Measurements from ENCODE around the gene AP3S2.
"Not testable (repeated sequence)": the region's sequence is repeated elsewhere in the genome, so short reads cannot be mapped to it uniquely, and the experiment has no call there.

The AP3S2 gene

GRCh38 chr15:89864958-89865739 lies 28.6 kb downstream of the AP3S2 start:
- no peak for DNase-seq (ENCODE audit: low read depth in 2 of 2)

- DNase-seq (ENCODE audit: low read depth in 2 of 2): no peak
Measured at GRCh38 chr15:89863918-89864317, 29.9 kb downstream of the AP3S2 start.

- DNase-seq (ENCODE audit: low read depth in 2 of 2): no peak
Measured at GRCh38 chr15:89860891-89861290, 32.9 kb downstream of the AP3S2 start.

GRCh38 chr15:89860431-89860830 lies 33.4 kb downstream of the AP3S2 start:
- no peak for DNase-seq (ENCODE audit: low read depth in 2 of 2)

- no peak for DNase-seq (ENCODE audit: low read depth in 2 of 2)
Measured at GRCh38 chr15:89858661-89859458, 34.9 kb downstream of the AP3S2 start.

GRCh38 chr15:89857673-89858072 lies 36.1 kb downstream of the AP3S2 start:
- no peak for DNase-seq (ENCODE audit: low read depth in 2 of 2)

GRCh38 chr15:89855948-89856347 lies 37.8 kb downstream of the AP3S2 start:
- DNase-seq (ENCODE audit: low read depth in 2 of 2): no peak

- DNase-seq (ENCODE audit: low read depth in 2 of 2): not testable (repeated sequence)
Measured at GRCh38 chr15:89854863-89855262, 38.9 kb downstream of the AP3S2 start.

GRCh38 chr15:89852342-89852995 lies 41.3 kb downstream of the AP3S2 start:
- DNase-seq (ENCODE audit: low read depth in 2 of 2): no peak

GRCh38 chr15:89851673-89852341 lies 42.0 kb downstream of the AP3S2 start:
- DNase-seq (ENCODE audit: low read depth in 2 of 2): no peak

- no peak for DNase-seq (ENCODE audit: low read depth in 2 of 2)
Measured at GRCh38 chr15:89848970-89849292, 44.9 kb downstream of the AP3S2 start.

- no peak for DNase-seq (ENCODE audit: low read depth in 2 of 2)
Measured at GRCh38 chr15:89847101-89847500, 46.7 kb downstream of the AP3S2 start.

- DNase-seq (ENCODE audit: low read depth in 2 of 2): no peak
Measured at GRCh38 chr15:89845305-89845893, 48.4 kb downstream of the AP3S2 start.

GRCh38 chr15:89841962-89842361 lies 51.8 kb downstream of the AP3S2 start:
- DNase-seq (ENCODE audit: low read depth in 2 of 2): no peak

- no peak for DNase-seq (ENCODE audit: low read depth in 2 of 2)
Measured at GRCh38 chr15:89841306-89841705, 52.5 kb downstream of the AP3S2 start.

GRCh38 chr15:89839167-89839810 lies 54.5 kb downstream of the AP3S2 start:
- DNase-seq (ENCODE audit: low read depth in 2 of 2): no peak

GRCh38 chr15:89837830-89838178 lies 56.0 kb downstream of the AP3S2 start:
- no peak for DNase-seq (ENCODE audit: low read depth in 2 of 2)

- no peak for DNase-seq (ENCODE audit: low read depth in 2 of 2)
Measured at GRCh38 chr15:89837134-89837829, 56.5 kb downstream of the AP3S2 start.

GRCh38 chr15:89836267-89837133 lies 57.3 kb downstream of the AP3S2 start:
- DNase-seq (ENCODE audit: low read depth in 2 of 2): no peak

- DNase-seq (ENCODE audit: low read depth in 2 of 2): no peak
Measured at GRCh38 chr15:89835176-89835564, 58.6 kb downstream of the AP3S2 start.
